Measurements from ENCODE around the gene NCOA3.
A peak's percentile ranks its signal among the peaks of the same experiment; 100 is the strongest.

Gene NCOA3

GRCh38 chr20:47642624-47643023, 140.9 kb downstream of the NCOA3 start:
- DNase-seq: no peak

GRCh38 chr20:47645632-47646031, 143.9 kb downstream of the NCOA3 start:
- DNase-seq: no peak

- no peak for DNase-seq
These were observed 146.3 kb downstream of the NCOA3 start for GRCh38 chr20:47647994-47648393.

- DNase-seq: no peak
These were observed 147.3 kb downstream of the NCOA3 start for GRCh38 chr20:47648943-47649342.

- DNase-seq: no peak
These were observed 150.6 kb downstream of the NCOA3 start for GRCh38 chr20:47652301-47652700.

- no peak for DNase-seq
These were observed 151.1 kb downstream of the NCOA3 start for GRCh38 chr20:47652794-47653193.

GRCh38 chr20:47653869-47654268, 152.2 kb downstream of the NCOA3 start:
- no peak for DNase-seq

- no peak for DNase-seq
These were observed 152.7 kb downstream of the NCOA3 start for GRCh38 chr20:47654370-47654769.

GRCh38 chr20:47655635-47656034, 153.9 kb downstream of the NCOA3 start:
- no peak for DNase-seq

- peak; percentile 11 to 61 (median 44) for DNase-seq
These were observed 154.6 kb downstream of the NCOA3 start for GRCh38 chr20:47656318-47656717.

- no peak for DNase-seq
These were observed 158.4 kb downstream of the NCOA3 start for GRCh38 chr20:47659904-47660601.

- no peak for DNase-seq
These were observed 158.9 kb downstream of the NCOA3 start for GRCh38 chr20:47660602-47660905.

- DNase-seq: no peak
These were observed 159.5 kb downstream of the NCOA3 start for GRCh38 chr20:47660983-47661700.

GRCh38 chr20:47661714-47662113, 160.0 kb downstream of the NCOA3 start:
- no peak for DNase-seq

GRCh38 chr20:47662483-47663353, 161.0 kb downstream of the NCOA3 start:
- DNase-seq: no peak

GRCh38 chr20:47663354-47664067, 161.8 kb downstream of the NCOA3 start:
- peak; percentile 77 to 88 (median 83) for DNase-seq

GRCh38 chr20:47664068-47664437, 162.4 kb downstream of the NCOA3 start:
- DNase-seq: no peak

- DNase-seq: no peak
These were observed 163.1 kb downstream of the NCOA3 start for GRCh38 chr20:47664744-47665143.

- DNase-seq: no peak
These were observed 163.7 kb downstream of the NCOA3 start for GRCh38 chr20:47665221-47665991.

GRCh38 chr20:47666304-47666703, 164.6 kb downstream of the NCOA3 start:
- no peak for DNase-seq

GRCh38 chr20:47667086-47667485, 165.4 kb downstream of the NCOA3 start:
- DNase-seq: no peak

Measured in suppressor macrophage (primary cell).